HTERT RPE-1 (cell line): ENCODE data around the gene TNP1.

ENCODE experiments used
- in situ Hi-C: fragments of 300-500 bp; cut with MboI; formaldehyde crosslinking; loops from 4 replicates; pipeline ENCODE4 v1.14.3; 2020; ENCODE audit warnings: low sequenced_read_pairs

TNP1 gene

GRCh38 chr2:216859944-216860343 is at the start of gene TNP1:
TNP1 (minus strand) TSS chr2:216860064; CDS start chr2:216860034, 30 bp downstream.
- in situ Hi-C loops: no loop called here

GRCh38 chr2:216908300-216908699 is 48.4 kb upstream of the TNP1 start:
- in situ Hi-C loops: no loop called here

GRCh38 chr2:216905649-216906329 is 45.9 kb upstream of the TNP1 start:
- in situ Hi-C loops: no loop called here

- in situ Hi-C loops: no loop called here
Observed at GRCh38 chr2:216904974-216905373, 45.1 kb upstream of the TNP1 start.

- in situ Hi-C loops: no loop called here
Observed at GRCh38 chr2:216904554-216904953, 44.7 kb upstream of the TNP1 start.

GRCh38 chr2:216903470-216903869 is 43.6 kb upstream of the TNP1 start:
- in situ Hi-C loops: no loop called here

GRCh38 chr2:216901273-216901672 is 41.4 kb upstream of the TNP1 start:
- in situ Hi-C loops: no loop called here

GRCh38 chr2:216900406-216900805 is 40.5 kb upstream of the TNP1 start:
- in situ Hi-C loops: no loop called here

- in situ Hi-C loops: no loop called here
Observed at GRCh38 chr2:216897561-216898203, 37.8 kb upstream of the TNP1 start.

- in situ Hi-C loops: no loop called here
Observed at GRCh38 chr2:216890138-216890537, 30.3 kb upstream of the TNP1 start.

- in situ Hi-C loops: no loop called here
Observed at GRCh38 chr2:216888887-216889622, 29.2 kb upstream of the TNP1 start.

GRCh38 chr2:216888081-216888480 is 28.2 kb upstream of the TNP1 start:
- in situ Hi-C loops: no loop called here

- in situ Hi-C loops: no loop called here
Observed at GRCh38 chr2:216887138-216887537, 27.3 kb upstream of the TNP1 start.

GRCh38 chr2:216885117-216885553 is 25.3 kb upstream of the TNP1 start:
- in situ Hi-C loops: no loop called here

GRCh38 chr2:216884347-216884746 is 24.5 kb upstream of the TNP1 start:
- in situ Hi-C loops: no loop called here

GRCh38 chr2:216882876-216883275 is 23.0 kb upstream of the TNP1 start:
- in situ Hi-C loops: no loop called here

- in situ Hi-C loops: no loop called here
Observed at GRCh38 chr2:216881411-216881810, 21.5 kb upstream of the TNP1 start.

- in situ Hi-C loops: no loop called here
Observed at GRCh38 chr2:216880509-216881184, 20.8 kb upstream of the TNP1 start.

- in situ Hi-C loops: no loop called here
Observed at GRCh38 chr2:216879727-216880508, 20.1 kb upstream of the TNP1 start.

- in situ Hi-C loops: no loop called here
Observed at GRCh38 chr2:216878072-216878471, 18.2 kb upstream of the TNP1 start.

- in situ Hi-C loops: no loop called here
Observed at GRCh38 chr2:216877085-216877484, 17.2 kb upstream of the TNP1 start.
